HG02938 (cell line): ENCODE results near the gene BMERB1.

Experiments
- ATAC-seq: cut with Tn5 transposase; IDR thresholded peaks from one replicate; pipeline ENCODE4 v1.9.1; 2021; ENCODE audit warnings: mild to moderate bottlenecking, moderate library complexity; ENCODE audit not compliant: unreplicated experiment

BMERB1 gene

GRCh38 chr16:15493466-15494180 lies 59.2 kb downstream of the BMERB1 start:
- no peak for ATAC-seq

GRCh38 chr16:15494236-15494635 lies 59.8 kb downstream of the BMERB1 start:
- ATAC-seq, result no peak

- ATAC-seq, result no peak
Measured at GRCh38 chr16:15495898-15496297, 61.5 kb downstream of the BMERB1 start.

- no peak for ATAC-seq
Measured at GRCh38 chr16:15498427-15499175, 64.2 kb downstream of the BMERB1 start.

GRCh38 chr16:15502041-15502725 lies 67.8 kb downstream of the BMERB1 start:
- no peak for ATAC-seq

- ATAC-seq, result no peak
Measured at GRCh38 chr16:15506441-15506840, 72.1 kb downstream of the BMERB1 start.

- no peak for ATAC-seq
Measured at GRCh38 chr16:15507301-15507958, 73.0 kb downstream of the BMERB1 start.

- no peak for ATAC-seq
Measured at GRCh38 chr16:15507959-15508627, 73.7 kb downstream of the BMERB1 start.

- ATAC-seq, result no peak
Measured at GRCh38 chr16:15509051-15509592, 74.7 kb downstream of the BMERB1 start.

GRCh38 chr16:15509593-15510535 lies 75.5 kb downstream of the BMERB1 start:
- ATAC-seq, result no peak

- no peak for ATAC-seq
Measured at GRCh38 chr16:15510992-15511391, 76.6 kb downstream of the BMERB1 start.

- no peak for ATAC-seq
Measured at GRCh38 chr16:15511759-15512487, 77.5 kb downstream of the BMERB1 start.

- ATAC-seq, result no peak
Measured at GRCh38 chr16:15513156-15513555, 78.8 kb downstream of the BMERB1 start.

- no peak for ATAC-seq
Measured at GRCh38 chr16:15515992-15516391, 81.6 kb downstream of the BMERB1 start.

GRCh38 chr16:15516609-15517008 lies 82.2 kb downstream of the BMERB1 start:
- no peak for ATAC-seq

- no peak for ATAC-seq
Measured at GRCh38 chr16:15517743-15518377, 83.5 kb downstream of the BMERB1 start.

- ATAC-seq, result no peak
Measured at GRCh38 chr16:15518381-15519351, 84.3 kb downstream of the BMERB1 start.
